IMR-90 (cell line): ENCODE measurements around the gene KCNQ2. TPM values are rescaled to one million over a fixed set of nuclear protein-coding genes. Genes with fewer than 3 reads are reported as not detected.

Experiments used
- ATAC-seq: fragments of 200-7000 bp; cut with Tn5 transposase; 2 replicates; pipeline ENCODE4 v1.9.1; 2020; ENCODE audit warnings: low read depth, mild to moderate bottlenecking, moderate library complexity
- BruUV-seq: library from RNA; stranded (reverse); fragments of 400-500 nt; replicated peaks from 2 replicates; lab custom pipeline; 2021; lab: Mats Ljungman, UMichigan
- CTCF ChIA-PET: fragments of 300-600 bp; formaldehyde crosslinking; extraction: SDS; loops from one replicate; lab custom pipeline; 2021; ENCODE audit warnings: antibody characterized with exemption; lab: Yijun Ruan, JAX
- POLR2A ChIA-PET: fragments of 300-600 bp; sonication (Branson Sonifier 250); formaldehyde crosslinking; loops from one replicate; lab custom pipeline; 2022; ENCODE audit warnings: antibody characterized with exemption; ENCODE audit not compliant: unreplicated experiment; lab: Charles Lee
- DNase-seq: peaks from one replicate; pipeline ENCODE4 v3.0.0; 2013
- H2AFZ ChIP-seq: replicated peaks from 2 replicates; pipeline ENCODE3; 2013; ENCODE audit warnings: low read length, mild to moderate bottlenecking; ENCODE audit not compliant: poor library complexity
- H2AK5ac ChIP-seq: 2 replicates; pipeline ENCODE4 v1.6.1; 2013; ENCODE audit warnings: low read depth, low read length, inconsistent platforms
- H2AK9ac ChIP-seq: replicated peaks from 2 replicates; pipeline ENCODE3; 2013; ENCODE audit warnings: mild to moderate bottlenecking, low read depth, low read length, moderate library complexity; ENCODE audit not compliant: poor library complexity
- H2BK120ac ChIP-seq: 2 replicates; pipeline ENCODE4 v1.6.1; 2013; ENCODE audit warnings: low read depth, low read length, inconsistent platforms
- H2BK15ac ChIP-seq: 3 replicates; pipeline ENCODE4 v1.6.1; 2013; ENCODE audit warnings: low read depth, low read length, inconsistent platforms
- H2BK20ac ChIP-seq: 2 replicates; pipeline ENCODE4 v1.6.1; 2013; ENCODE audit warnings: low read depth, mild to moderate bottlenecking, inconsistent platforms, low read length, moderate library complexity
- H2BK5ac ChIP-seq: 2 replicates; pipeline ENCODE4 v1.6.1; 2013; ENCODE audit warnings: mild to moderate bottlenecking, low read depth, low read length, inconsistent platforms; ENCODE audit not compliant: poor library complexity, severe bottlenecking
- H3K14ac ChIP-seq: replicated peaks from 2 replicates; pipeline ENCODE4 v1.6.1; 2013; ENCODE audit warnings: low read depth, low read length, inconsistent platforms
- H3K18ac ChIP-seq: 2 replicates; pipeline ENCODE4 v1.6.1; 2013; ENCODE audit warnings: low read depth, low read length, control low read depth
- H3K23ac ChIP-seq: 2 replicates; pipeline ENCODE4 v1.6.1; 2013; ENCODE audit warnings: low read depth, low read length, inconsistent platforms
- H3K27ac ChIP-seq: 2 replicates; pipeline ENCODE4 v1.5.1; 2013; ENCODE audit warnings: mild to moderate bottlenecking, control low read depth, low read length; ENCODE audit not compliant: insufficient read depth
- H3K27me3 ChIP-seq: 2 replicates; pipeline ENCODE4 v1.6.1; 2013; ENCODE audit warnings: low read length; ENCODE audit not compliant: control insufficient read depth, insufficient read depth
- H3K36me3 ChIP-seq: 2 replicates; pipeline ENCODE4 v1.6.1; 2013; ENCODE audit warnings: low read length, mixed read lengths; ENCODE audit not compliant: control insufficient read depth, insufficient read depth
- H3K4ac ChIP-seq: 2 replicates; pipeline ENCODE4 v1.6.1; 2013; ENCODE audit warnings: low read depth, low read length, inconsistent platforms
- H3K4me1 ChIP-seq: 2 replicates; pipeline ENCODE4 v1.6.1; 2013; ENCODE audit warnings: low read length, mixed read lengths; ENCODE audit not compliant: control insufficient read depth, insufficient read depth
- H3K4me2 ChIP-seq: 2 replicates; pipeline ENCODE4 v1.6.1; 2013; ENCODE audit warnings: low read depth, mild to moderate bottlenecking, control low read depth, low read length, moderate library complexity
- H3K4me3 ChIP-seq: 2 replicates; pipeline ENCODE4 v1.5.1; 2013; ENCODE audit warnings: low read depth, mild to moderate bottlenecking, control low read depth, low read length, moderate library complexity; ENCODE audit not compliant: insufficient read depth
- H3K56ac ChIP-seq: 2 replicates; pipeline ENCODE4 v1.6.1; 2013; ENCODE audit warnings: low read length, inconsistent platforms; ENCODE audit not compliant: insufficient read depth; ENCODE audit errors: extremely low read depth
- H3K79me1 ChIP-seq, 2 experiments: 2 replicates each; pipeline ENCODE4 v1.6.1; 2013; ENCODE audit warnings: low read length in 2 of 2, inconsistent platforms in 1 of 2, low read depth in 1 of 2
- H3K9ac ChIP-seq: 2 replicates; pipeline ENCODE4 v1.6.1; 2013; ENCODE audit warnings: low read depth, low read length, control low read depth
- H3K9me1 ChIP-seq: 2 replicates; pipeline ENCODE4 v1.6.1; 2013; ENCODE audit warnings: low read length, inconsistent platforms; ENCODE audit not compliant: insufficient read depth
- H3K9me3 ChIP-seq: 2 replicates; pipeline ENCODE4 v1.6.1; 2013; ENCODE audit warnings: low read length; ENCODE audit not compliant: control insufficient read depth, insufficient read depth
- H4K20me1 ChIP-seq: 2 replicates; pipeline ENCODE4 v1.6.1; 2013; ENCODE audit warnings: low read length, inconsistent platforms; ENCODE audit not compliant: insufficient read depth
- H4K5ac ChIP-seq: 2 replicates; pipeline ENCODE4 v1.6.1; 2013; ENCODE audit warnings: mild to moderate bottlenecking, low read depth, low read length, control low read depth
- H4K8ac ChIP-seq, 2 experiments: 2 replicates each; pipeline ENCODE4 v1.6.1; 2013; ENCODE audit warnings: low read depth in 2 of 2, low read length in 2 of 2, control low read depth in 1 of 2, inconsistent platforms in 1 of 2
- H4K91ac ChIP-seq: 2 replicates; pipeline ENCODE4 v1.6.1; 2013; ENCODE audit warnings: low read depth, low read length, inconsistent platforms; ENCODE audit not compliant: insufficient read depth
- CEBPB ChIP-seq: IDR thresholded peaks from 2 replicates; pipeline ENCODE4 v1.6.1; 2012; ENCODE audit warnings: low read depth, low read length, improper control_type of control experiment
- MAFK ChIP-seq: IDR thresholded peaks from 2 replicates; pipeline ENCODE4 v1.6.1; 2012; ENCODE audit warnings: low read depth, low read length, improper control_type of control experiment
- MAZ ChIP-seq: IDR thresholded peaks from 2 replicates; pipeline ENCODE4 v1.6.1; 2012; ENCODE audit warnings: low read depth, mild to moderate bottlenecking, low read length, improper control_type of control experiment, moderate library complexity, borderline replicate concordance
- NFE2L2 ChIP-seq: fragments of 150-350 bp; IDR thresholded peaks from 2 replicates; pipeline ENCODE4 v1.6.1; 2016; ENCODE audit warnings: low read depth, mild to moderate bottlenecking, low read length
- RAD21 ChIP-seq: IDR thresholded peaks from 2 replicates; pipeline ENCODE4 v1.6.1; 2012; ENCODE audit warnings: low read length, improper control_type of control experiment
- RCOR1 ChIP-seq: IDR thresholded peaks from 2 replicates; pipeline ENCODE4 v1.6.1; 2012; ENCODE audit warnings: mild to moderate bottlenecking, low read length, improper control_type of control experiment; ENCODE audit not compliant: insufficient replicate concordance
- RFX5 ChIP-seq: IDR thresholded peaks from 2 replicates; pipeline ENCODE4 v1.8.0; 2012; ENCODE audit warnings: low read depth, mild to moderate bottlenecking, low read length, moderate library complexity
- WGBS, 2 experiments: methylation state at CpG; one replicate each; pipeline versions ENCODE4 v1.1.5 to v1.1.7; 2013; ENCODE audit warnings: missing lambda C conversion rate in 2 of 2; ENCODE audit not compliant: insufficient read length in 1 of 2; ENCODE audit errors: extremely low coverage in 2 of 2; 5-methylcytosine and 5-hydroxymethylcytosine counted together
- dilution Hi-C: fragments of 300-500 bp; cut with HindIII; formaldehyde crosslinking; loops from one replicate; pipeline ENCODE4 v1.14.3; 2018; ENCODE audit warnings: low sequenced_read_pairs; ENCODE audit not compliant: unreplicated experiment
- in situ Hi-C: fragments of 300-500 bp; cut with MboI; formaldehyde crosslinking; loops from 3 replicates; pipeline ENCODE4 v1.14.3; 2019; ENCODE audit warnings: low sequenced_read_pairs, inconsistent platforms, mixed read lengths
- intact Hi-C: fragments of 100-400 bp; cut with micrococcal nuclease; formaldehyde crosslinking; loops from 2 replicates; pipeline ENCODE4 v1.10.0; 2022
- polyA plus RNA-seq, 3 experiments: library from polyadenylated mRNA; depleted of rRNA; stranded (reverse); fragments of >200 nt; gene quantifications; 2 replicates each; pipeline ENCODE4 v1.2.3, GENCODE V29; 2012; ENCODE audit warnings: low replicate concordance in 1 of 3
- total RNA-seq: library from RNA; depleted of rRNA; stranded (reverse); fragments of >200 nt; gene quantifications from 2 replicates; pipeline ENCODE4 v1.2.3, GENCODE V29; 2012
- TF ChIP-seq, protein P1 (sequence below): fragments of 150-350 bp; IDR thresholded peaks from 2 replicates; pipeline ENCODE4 v1.6.1; 2017; ENCODE audit warnings: mild to moderate bottlenecking, antibody characterized with exemption, low read length, low read depth
- TF ChIP-seq, protein P2 (sequence below): conservative IDR thresholded peaks from 2 replicates; pipeline ENCODE4 v1.5.1; 2012; ENCODE audit warnings: mild to moderate bottlenecking, low read depth, low read length, improper control_type of control experiment

Gene KCNQ2
- total and polyA plus RNA-seq, 2 of the 4 experiments (the other 2 are of a cell fraction) = 0.02 TPM; not detected in 1

DNA sequence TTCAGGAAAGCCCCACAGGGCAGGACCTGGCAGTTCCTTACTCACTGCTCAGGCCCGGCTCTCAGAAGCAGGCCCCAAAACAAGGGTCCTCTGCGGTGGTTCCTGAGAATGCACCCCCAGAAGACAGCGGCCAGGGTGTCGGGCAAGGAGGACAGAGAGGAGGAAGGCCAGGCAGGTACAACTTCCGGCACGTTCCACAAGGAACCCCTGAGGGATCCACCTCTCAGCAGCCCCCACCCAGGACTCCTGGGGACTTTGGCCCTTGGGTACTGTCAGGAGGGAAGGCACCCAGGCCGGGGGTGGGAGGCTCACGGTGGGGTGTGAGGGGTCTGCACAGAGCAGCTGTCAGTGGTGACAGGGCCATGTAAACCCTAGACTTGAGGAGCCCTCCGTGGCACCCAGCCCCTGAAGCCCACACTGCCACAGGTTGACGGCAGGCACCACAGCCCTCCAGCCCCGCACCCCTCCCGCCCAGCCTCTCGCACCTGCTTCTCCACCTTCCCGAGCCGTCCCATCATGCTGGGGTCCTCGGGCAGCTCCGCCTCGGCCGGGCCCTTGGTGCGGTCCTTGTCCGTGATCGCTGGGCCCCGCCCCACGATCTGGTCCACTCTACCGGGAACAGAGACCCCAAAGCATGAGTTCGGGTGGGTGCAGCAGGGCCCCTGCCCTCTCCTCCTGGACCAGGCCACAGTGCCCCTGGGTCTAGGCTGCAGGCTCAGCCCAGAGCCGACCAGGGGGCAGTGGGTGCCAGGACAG, 64.3 kb downstream of the KCNQ2 start:
- in situ Hi-C loops = no loop called here
- TF ChIP-seq CEBPB (no peak), RFX5 (no peak), MAFK (no peak), RCOR1 (no peak), MAZ (no peak), NFE2L2 (no peak), RAD21 (no peak)
- TF ChIP-seq, protein P1, sequence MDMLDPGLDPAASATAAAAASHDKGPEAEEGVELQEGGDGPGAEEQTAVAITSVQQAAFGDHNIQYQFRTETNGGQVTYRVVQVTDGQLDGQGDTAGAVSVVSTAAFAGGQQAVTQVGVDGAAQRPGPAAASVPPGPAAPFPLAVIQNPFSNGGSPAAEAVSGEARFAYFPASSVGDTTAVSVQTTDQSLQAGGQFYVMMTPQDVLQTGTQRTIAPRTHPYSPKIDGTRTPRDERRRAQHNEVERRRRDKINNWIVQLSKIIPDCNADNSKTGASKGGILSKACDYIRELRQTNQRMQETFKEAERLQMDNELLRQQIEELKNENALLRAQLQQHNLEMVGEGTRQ = no peak
- TF ChIP-seq, protein P2, sequence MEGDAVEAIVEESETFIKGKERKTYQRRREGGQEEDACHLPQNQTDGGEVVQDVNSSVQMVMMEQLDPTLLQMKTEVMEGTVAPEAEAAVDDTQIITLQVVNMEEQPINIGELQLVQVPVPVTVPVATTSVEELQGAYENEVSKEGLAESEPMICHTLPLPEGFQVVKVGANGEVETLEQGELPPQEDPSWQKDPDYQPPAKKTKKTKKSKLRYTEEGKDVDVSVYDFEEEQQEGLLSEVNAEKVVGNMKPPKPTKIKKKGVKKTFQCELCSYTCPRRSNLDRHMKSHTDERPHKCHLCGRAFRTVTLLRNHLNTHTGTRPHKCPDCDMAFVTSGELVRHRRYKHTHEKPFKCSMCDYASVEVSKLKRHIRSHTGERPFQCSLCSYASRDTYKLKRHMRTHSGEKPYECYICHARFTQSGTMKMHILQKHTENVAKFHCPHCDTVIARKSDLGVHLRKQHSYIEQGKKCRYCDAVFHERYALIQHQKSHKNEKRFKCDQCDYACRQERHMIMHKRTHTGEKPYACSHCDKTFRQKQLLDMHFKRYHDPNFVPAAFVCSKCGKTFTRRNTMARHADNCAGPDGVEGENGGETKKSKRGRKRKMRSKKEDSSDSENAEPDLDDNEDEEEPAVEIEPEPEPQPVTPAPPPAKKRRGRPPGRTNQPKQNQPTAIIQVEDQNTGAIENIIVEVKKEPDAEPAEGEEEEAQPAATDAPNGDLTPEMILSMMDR = no peak

More for the DNA sequence above, 64.3 kb downstream of the KCNQ2 start:
- H3K23ac ChIP-seq = no peak overlapping the region
- BruUV-seq = no TSS peak
- POLR2A ChIA-PET = no interaction called here
- CTCF ChIA-PET = no interaction called here
- H3K4ac ChIP-seq = no peak overlapping the region
- ATAC-seq (no peak), DNase-seq (no peak)
- peaks cover 18% of the 10 kb centered on the region for H3K27me3 ChIP-seq
- no peaks in the 10 kb centered on the region for H3K36me3 ChIP-seq
- H2AK5ac ChIP-seq = no peak overlapping the region
- H3K4me2 ChIP-seq = no peak overlapping the region
- no peak overlapping the region for H3K27ac ChIP-seq
- H3K9me1 ChIP-seq = no peaks in the 10 kb centered on the region
- H4K91ac ChIP-seq = no peak overlapping the region
- no peak overlapping the region for H2AK9ac ChIP-seq
- no peak overlapping the region for H2BK5ac ChIP-seq
- H4K8ac ChIP-seq = no peak overlapping the region
- H3K14ac ChIP-seq = no peak overlapping the region
- no peak overlapping the region for H2BK20ac ChIP-seq
- H3K79me1 ChIP-seq = no peaks in the 10 kb centered on the region
- H3K4me1 ChIP-seq = no peaks in the 10 kb centered on the region
- 77% methylated on average over 10 of the region's 27 CpGs; no CpG with 5 or more reads in 1 of the 2 experiments for WGBS, 2 experiments
- no peak overlapping the region for H3K56ac ChIP-seq
- no peaks in the 10 kb centered on the region for H3K9me3 ChIP-seq
- dilution Hi-C loops = no loop called here
- H2BK15ac ChIP-seq = no peak overlapping the region
- intact Hi-C loops = no loop called here
- H2BK120ac ChIP-seq = no peak overlapping the region
- no peaks in the 10 kb centered on the region for H4K20me1 ChIP-seq
- no peak overlapping the region for H3K4me3 ChIP-seq
- no peak overlapping the region for H4K5ac ChIP-seq
- no peak overlapping the region for H3K9ac ChIP-seq
- H2AFZ ChIP-seq = no peak overlapping the region
- H3K18ac ChIP-seq = no peak overlapping the region
